ENCODE data around the gene ESRRG. TPM values are rescaled to one million over a fixed set of nuclear protein-coding genes. Genes with fewer than 3 reads are reported as not detected.

Gene ESRRG
- total and polyA plus RNA-seq, 12 donors, result 3.8 to 49.5 (median 35.9) TPM

GRCh38 chr1:216582151-216582550, 141.1 kb downstream of the ESRRG start:
- no peaks in the 10 kb centered on the region for H3K36me3 ChIP-seq
- intact Hi-C loops (cut with DNase I), result no loop called here
- no peak for TF ChIP-seq CTCF (IDR thresholded peaks at IDR 0.05)
- WGBS, 2 donors, result 91 to 93% methylated on average over 2 of the region's 2 CpGs
- peaks cover 0 to 9% (median 0%) of the 10 kb centered on the region in 9 donors for H3K4me1 ChIP-seq
- no peaks in the 10 kb centered on the region for H3K27me3 ChIP-seq
- DNase-seq (no peak), ATAC-seq (no peak)
- no peak overlapping the region for H3K4me3 ChIP-seq
- peaks cover 0 to 2% (median 0%) of the 10 kb centered on the region in 11 donors for H3K9me3 ChIP-seq
- no peak overlapping the region for H3K27ac ChIP-seq

- DNase-seq (no peak), ATAC-seq (no peak)
- TF ChIP-seq CTCF (IDR thresholded peaks at IDR 0.05), result no peak
- peaks cover 0 to 19% (median 5%) of the 10 kb centered on the region in 9 donors for H3K4me1 ChIP-seq
- H3K4me3 ChIP-seq, result no peak overlapping the region
- peaks cover 0 to 2% (median 0%) of the 10 kb centered on the region in 11 donors for H3K9me3 ChIP-seq
- H3K27ac ChIP-seq, result no peak overlapping the region
- intact Hi-C loops (cut with DNase I), result no loop called here
- no peaks in the 10 kb centered on the region for H3K27me3 ChIP-seq
- WGBS, 2 donors, result 10 to 19% methylated on average over 2 of the region's 2 CpGs
- no peaks in the 10 kb centered on the region for H3K36me3 ChIP-seq
Observed at GRCh38 chr1:216580538-216581057, 142.6 kb downstream of the ESRRG start.

GRCh38 chr1:216576234-216576937, 146.8 kb downstream of the ESRRG start:
- peak in 4 of 8 donors; percentile 28 to 39 (median 31) for ATAC-seq

More at GRCh38 chr1:216576234-216576937, 146.8 kb downstream of the ESRRG start:
- no peaks in the 10 kb centered on the region for H3K36me3 ChIP-seq
- H3K9me3 ChIP-seq, result no peaks in the 10 kb centered on the region
- no peak overlapping the region for H3K4me3 ChIP-seq
- no peak for TF ChIP-seq CTCF (IDR thresholded peaks at IDR 0.05)
- peaks cover 0 to 21% (median 5%) of the 10 kb centered on the region in 9 donors for H3K4me1 ChIP-seq
- H3K27me3 ChIP-seq, result no peaks in the 10 kb centered on the region
- intact Hi-C loops (cut with DNase I), result loop anchor here in 1 of 10 donors (1.0 kb wide), 1 partner anchor 29 kb away; no protein-coding TSS in a partner anchor
- 19 to 28% methylated on average over 4 of the region's 4 CpGs for WGBS, 2 donors
- H3K27ac ChIP-seq, result no peak overlapping the region
- no peak for DNase-seq
